HepG2 (cell line): Measurements from ENCODE around the gene ADAMTS4. TPM values are rescaled to one million over a fixed set of nuclear protein-coding genes. Genes with fewer than 3 reads are reported as not detected.

ENCODE experiments used
- BCL6 ChIP-seq: IDR thresholded peaks from 2 replicates; pipeline ENCODE4 v1.6.1; 2016; ENCODE audit warnings: missing genetic modification reagents, missing compliant biosample characterization
- HNF4A ChIP-seq: sonication (generic); formaldehyde crosslinking; IDR thresholded peaks from 2 replicates; pipeline ENCODE4 v1.4.0; 2020; ENCODE audit warnings: missing genetic modification reagents
- JDP2 ChIP-seq: sonication (generic); formaldehyde crosslinking; IDR thresholded peaks from 2 replicates; pipeline ENCODE4 v1.8.1; 2022; ENCODE audit warnings: missing genetic modification reagents, borderline replicate concordance
- MED1 ChIP-seq: sonication (generic); formaldehyde crosslinking; IDR thresholded peaks from 2 replicates; pipeline ENCODE4 v1.4.0; 2020; ENCODE audit warnings: missing genetic modification reagents
- POLR2AphosphoS2 ChIP-seq: IDR thresholded peaks from 2 replicates; pipeline ENCODE4 v1.6.1; 2011; ENCODE audit warnings: low read depth, low read length, improper control_type of control experiment
- SALL2 ChIP-seq: sonication (generic); formaldehyde crosslinking; IDR thresholded peaks from 2 replicates; pipeline ENCODE4 v1.8.1; 2023; ENCODE audit warnings: mild to moderate bottlenecking, missing genetic modification reagents, inconsistent platforms
- ZNF264 ChIP-seq: sonication (generic); formaldehyde crosslinking; IDR thresholded peaks from 2 replicates; pipeline ENCODE4 v1.4.0; 2020; ENCODE audit warnings: missing genetic modification reagents
- ZNF335 ChIP-seq: sonication (generic); formaldehyde crosslinking; IDR thresholded peaks from 2 replicates; pipeline ENCODE4 v1.4.0; 2020; ENCODE audit warnings: missing genetic modification reagents
- ZNF562 ChIP-seq: sonication (generic); formaldehyde crosslinking; IDR thresholded peaks from 2 replicates; pipeline ENCODE4 v1.8.0; 2022; ENCODE audit warnings: missing genetic modification reagents, borderline replicate concordance
- ZNF773 ChIP-seq: sonication (generic); formaldehyde crosslinking; IDR thresholded peaks from 2 replicates; pipeline ENCODE4 v1.4.0; 2020; ENCODE audit warnings: missing genetic modification reagents, borderline replicate concordance
- ZNF850 ChIP-seq: sonication (generic); formaldehyde crosslinking; conservative IDR thresholded peaks from 2 replicates; pipeline ENCODE4 v1.9.0; 2021; ENCODE audit warnings: mild to moderate bottlenecking, missing genetic modification reagents
- polyA plus RNA-seq, 8 experiments: library from polyadenylated mRNA; depleted of rRNA in 3 of 8; stranded (reverse) in 7 of 8; unstranded in 1 of 8; fragments of >200 nt; fragmentation: Illumina TruSeq in 4 of 8; extraction: Trizol in 4 of 8; gene quantifications; 2 replicates each; pipeline versions ENCODE4 v1.2.1 to v1.2.3, GENCODE V29; 2011 to 2016; ENCODE audit warnings: low read depth in 4 of 8, missing spikeins in 1 of 8, mixed read lengths in 1 of 8; ENCODE audit not compliant: insufficient read depth in 1 of 8
- total RNA-seq, 5 experiments: library from RNA; depleted of rRNA; stranded (reverse); fragments of >200 nt; fragmentation: Illumina TruSeq; extraction: Trizol; gene quantifications; 2 replicates each; pipeline ENCODE4 v1.2.3, GENCODE V29; 2016; ENCODE audit warnings: low read depth in 1 of 5
- TF ChIP-seq, protein P1 (sequence below): sonication (generic); formaldehyde crosslinking; IDR thresholded peaks from 2 replicates; pipeline ENCODE4 v1.4.0; 2020; ENCODE audit warnings: missing genetic modification reagents
- TF ChIP-seq, protein P2 (sequence below): sonication (generic); formaldehyde crosslinking; IDR thresholded peaks from 2 replicates; pipeline ENCODE4 v1.4.0; 2020; ENCODE audit warnings: mild to moderate bottlenecking, missing genetic modification reagents, borderline replicate concordance
- TF ChIP-seq, protein P3 (sequence below): sonication (generic); formaldehyde crosslinking; conservative IDR thresholded peaks from 2 replicates; pipeline ENCODE4 v1.8.0; 2022; ENCODE audit warnings: low read depth, missing genetic modification reagents
- TF ChIP-seq, protein P4 (sequence below): sonication (generic); formaldehyde crosslinking; IDR thresholded peaks from 2 replicates; pipeline ENCODE4 v1.4.0; 2020; ENCODE audit warnings: mild to moderate bottlenecking, missing genetic modification reagents

ADAMTS4 gene
- total and polyA plus RNA-seq, 2 of the 13 experiments (the other 11 are each of a cell fraction or from before 2014, with no cell fraction given): 0.51 to 1.7 TPM

DNA sequence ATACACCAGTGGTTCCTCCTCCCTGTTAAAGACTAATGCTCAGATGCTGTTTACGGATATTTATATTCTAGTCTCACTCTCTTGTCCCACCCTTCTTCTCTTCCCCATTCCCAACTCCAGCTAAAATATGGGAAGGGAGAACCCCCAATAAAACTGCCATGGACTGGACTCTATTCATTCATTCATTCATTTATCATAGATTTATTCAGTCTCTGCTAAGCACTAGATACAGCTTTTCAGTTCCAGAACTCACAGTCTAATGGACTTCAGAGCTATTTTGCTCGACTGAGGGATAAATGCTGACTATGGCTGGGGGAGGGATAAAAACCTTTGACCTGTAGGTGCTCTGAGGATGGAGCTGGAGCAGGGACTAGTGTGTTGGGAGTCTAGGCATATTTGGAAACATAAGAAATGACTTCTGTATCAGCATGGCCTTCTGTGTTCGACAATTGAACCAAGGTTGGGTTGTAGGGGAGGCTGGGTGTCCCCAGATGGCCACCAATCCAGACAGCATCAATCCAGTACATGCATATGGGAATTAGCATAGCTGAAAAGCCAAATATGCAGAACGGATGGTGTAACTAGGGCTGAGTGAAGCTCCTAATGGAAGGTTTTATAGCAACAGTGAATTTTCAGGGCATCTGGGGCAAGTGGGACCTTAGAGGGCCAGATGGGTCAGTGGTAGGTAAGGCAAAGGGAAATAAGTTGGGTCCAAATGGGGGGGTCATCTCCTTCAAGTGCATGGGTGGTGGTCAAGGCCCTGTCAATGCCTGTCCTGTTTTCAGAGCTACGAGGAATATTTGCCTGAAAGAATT lies 20.4 kb upstream of the ADAMTS4 start (continued):
- TF ChIP-seq, protein P1, sequence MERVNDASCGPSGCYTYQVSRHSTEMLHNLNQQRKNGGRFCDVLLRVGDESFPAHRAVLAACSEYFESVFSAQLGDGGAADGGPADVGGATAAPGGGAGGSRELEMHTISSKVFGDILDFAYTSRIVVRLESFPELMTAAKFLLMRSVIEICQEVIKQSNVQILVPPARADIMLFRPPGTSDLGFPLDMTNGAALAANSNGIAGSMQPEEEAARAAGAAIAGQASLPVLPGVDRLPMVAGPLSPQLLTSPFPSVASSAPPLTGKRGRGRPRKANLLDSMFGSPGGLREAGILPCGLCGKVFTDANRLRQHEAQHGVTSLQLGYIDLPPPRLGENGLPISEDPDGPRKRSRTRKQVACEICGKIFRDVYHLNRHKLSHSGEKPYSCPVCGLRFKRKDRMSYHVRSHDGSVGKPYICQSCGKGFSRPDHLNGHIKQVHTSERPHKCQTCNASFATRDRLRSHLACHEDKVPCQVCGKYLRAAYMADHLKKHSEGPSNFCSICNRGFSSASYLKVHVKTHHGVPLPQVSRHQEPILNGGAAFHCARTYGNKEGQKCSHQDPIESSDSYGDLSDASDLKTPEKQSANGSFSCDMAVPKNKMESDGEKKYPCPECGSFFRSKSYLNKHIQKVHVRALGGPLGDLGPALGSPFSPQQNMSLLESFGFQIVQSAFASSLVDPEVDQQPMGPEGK: peak; percentile 2
- TF ChIP-seq, protein P2, sequence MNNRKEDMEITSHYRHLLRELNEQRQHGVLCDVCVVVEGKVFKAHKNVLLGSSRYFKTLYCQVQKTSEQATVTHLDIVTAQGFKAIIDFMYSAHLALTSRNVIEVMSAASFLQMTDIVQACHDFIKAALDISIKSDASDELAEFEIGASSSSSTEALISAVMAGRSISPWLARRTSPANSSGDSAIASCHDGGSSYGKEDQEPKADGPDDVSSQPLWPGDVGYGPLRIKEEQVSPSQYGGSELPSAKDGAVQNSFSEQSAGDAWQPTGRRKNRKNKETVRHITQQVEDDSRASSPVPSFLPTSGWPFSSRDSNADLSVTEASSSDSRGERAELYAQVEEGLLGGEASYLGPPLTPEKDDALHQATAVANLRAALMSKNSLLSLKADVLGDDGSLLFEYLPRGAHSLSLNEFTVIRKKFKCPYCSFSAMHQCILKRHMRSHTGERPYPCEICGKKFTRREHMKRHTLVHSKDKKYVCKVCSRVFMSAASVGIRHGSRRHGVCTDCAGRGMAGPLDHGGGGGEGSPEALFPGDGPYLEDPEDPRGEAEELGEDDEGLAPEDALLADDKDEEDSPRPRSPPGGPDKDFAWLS: 0 out of 2 replicates have a peak, but pooled peaks have one; percentile 36
- TF ChIP-seq, protein P3, sequence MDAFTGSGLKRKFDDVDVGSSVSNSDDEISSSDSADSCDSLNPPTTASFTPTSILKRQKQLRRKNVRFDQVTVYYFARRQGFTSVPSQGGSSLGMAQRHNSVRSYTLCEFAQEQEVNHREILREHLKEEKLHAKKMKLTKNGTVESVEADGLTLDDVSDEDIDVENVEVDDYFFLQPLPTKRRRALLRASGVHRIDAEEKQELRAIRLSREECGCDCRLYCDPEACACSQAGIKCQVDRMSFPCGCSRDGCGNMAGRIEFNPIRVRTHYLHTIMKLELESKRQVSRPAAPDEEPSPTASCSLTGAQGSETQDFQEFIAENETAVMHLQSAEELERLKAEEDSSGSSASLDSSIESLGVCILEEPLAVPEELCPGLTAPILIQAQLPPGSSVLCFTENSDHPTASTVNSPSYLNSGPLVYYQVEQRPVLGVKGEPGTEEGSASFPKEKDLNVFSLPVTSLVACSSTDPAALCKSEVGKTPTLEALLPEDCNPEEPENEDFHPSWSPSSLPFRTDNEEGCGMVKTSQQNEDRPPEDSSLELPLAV: no peak
- 0 out of 2 replicates have a peak, but pooled peaks have one; percentile 69 for TF ChIP-seq ZNF562 (CRISPR knock-in tag)
- TF ChIP-seq, protein P4, sequence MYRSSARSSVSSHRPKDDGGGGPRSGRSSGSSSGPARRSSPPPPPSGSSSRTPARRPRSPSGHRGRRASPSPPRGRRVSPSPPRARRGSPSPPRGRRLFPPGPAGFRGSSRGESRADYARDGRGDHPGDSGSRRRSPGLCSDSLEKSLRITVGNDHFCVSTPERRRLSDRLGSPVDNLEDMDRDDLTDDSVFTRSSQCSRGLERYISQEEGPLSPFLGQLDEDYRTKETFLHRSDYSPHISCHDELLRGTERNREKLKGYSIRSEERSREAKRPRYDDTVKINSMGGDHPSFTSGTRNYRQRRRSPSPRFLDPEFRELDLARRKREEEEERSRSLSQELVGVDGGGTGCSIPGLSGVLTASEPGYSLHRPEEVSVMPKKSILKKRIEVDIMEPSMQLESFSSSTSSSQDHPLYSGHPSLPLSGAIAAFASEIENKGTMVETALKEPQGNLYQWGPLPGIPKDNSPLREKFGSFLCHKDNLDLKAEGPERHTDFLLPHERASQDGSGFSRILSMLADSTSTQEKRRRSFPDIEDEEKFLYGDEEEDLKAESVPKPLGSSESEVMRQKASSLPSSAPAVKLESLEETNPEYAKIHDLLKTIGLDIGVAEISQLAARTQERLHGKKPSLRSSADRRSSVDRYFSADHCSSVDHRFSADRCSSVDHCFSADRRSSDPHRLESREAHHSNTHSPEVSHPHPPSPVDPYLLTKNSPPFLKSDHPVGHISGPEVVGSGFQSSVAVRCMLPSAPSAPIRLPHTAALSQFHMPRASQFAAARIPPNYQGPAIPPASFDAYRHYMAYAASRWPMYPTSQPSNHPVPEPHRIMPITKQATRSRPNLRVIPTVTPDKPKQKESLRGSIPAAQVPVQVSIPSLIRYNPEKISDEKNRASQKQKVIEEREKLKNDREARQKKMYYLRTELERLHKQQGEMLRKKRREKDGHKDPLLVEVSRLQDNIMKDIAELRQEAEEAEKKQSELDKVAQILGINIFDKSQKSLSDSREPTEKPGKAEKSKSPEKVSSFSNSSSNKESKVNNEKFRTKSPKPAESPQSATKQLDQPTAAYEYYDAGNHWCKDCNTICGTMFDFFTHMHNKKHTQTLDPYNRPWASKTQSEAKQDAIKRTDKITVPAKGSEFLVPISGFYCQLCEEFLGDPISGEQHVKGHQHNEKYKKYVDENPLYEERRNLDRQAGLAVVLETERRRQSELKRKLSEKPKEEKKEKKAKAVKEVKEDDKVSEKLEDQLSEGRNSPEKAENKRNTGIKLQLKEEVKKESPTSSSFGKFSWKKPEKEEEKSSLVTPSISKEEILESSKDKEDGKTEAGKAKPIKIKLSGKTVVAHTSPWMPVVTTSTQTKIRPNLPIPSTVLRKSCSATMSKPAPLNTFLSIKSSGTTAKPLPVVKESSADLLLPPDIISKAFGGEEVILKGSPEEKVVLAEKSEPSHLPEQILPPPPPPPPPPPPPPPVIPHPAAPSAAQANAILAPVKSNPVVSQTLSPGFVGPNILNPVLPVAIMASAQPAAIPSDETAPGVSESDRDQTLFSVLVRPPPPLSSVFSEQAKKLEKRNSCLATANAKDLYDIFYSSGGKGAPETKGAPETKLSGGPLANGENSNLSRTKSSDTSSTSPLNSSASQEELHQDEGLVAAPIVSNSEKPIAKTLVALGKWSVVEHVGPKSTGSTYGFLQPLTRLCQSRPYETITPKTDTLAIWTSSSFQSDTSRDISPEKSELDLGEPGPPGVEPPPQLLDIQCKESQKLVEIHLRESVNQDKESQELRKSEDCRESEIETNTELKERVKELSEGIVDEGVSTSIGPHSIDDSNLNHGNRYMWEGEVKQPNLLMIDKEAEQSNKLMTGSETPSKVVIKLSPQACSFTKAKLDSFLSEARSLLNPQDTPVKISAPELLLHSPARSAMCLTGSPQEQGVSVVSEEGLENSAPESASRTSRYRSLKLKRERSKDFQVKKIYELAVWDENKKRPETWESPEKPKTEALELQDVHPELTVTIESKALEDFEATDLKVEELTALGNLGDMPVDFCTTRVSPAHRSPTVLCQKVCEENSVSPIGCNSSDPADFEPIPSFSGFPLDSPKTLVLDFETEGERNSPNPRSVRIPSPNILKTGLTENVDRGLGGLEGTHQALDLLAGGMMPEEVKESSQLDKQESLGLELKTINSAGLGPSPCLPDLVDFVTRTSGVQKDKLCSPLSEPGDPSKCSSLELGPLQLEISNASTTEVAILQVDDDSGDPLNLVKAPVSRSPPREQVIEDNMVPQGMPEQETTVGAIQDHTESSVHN (CRISPR knock-in tag): no peak
- TF ChIP-seq HNF4A (CRISPR knock-in tag): peak; percentile 31; the same call in 1 of the 2 replicates
- TF ChIP-seq POLR2AphosphoS2: no peak
- TF ChIP-seq ZNF773 (CRISPR knock-in tag): no peak
- no peak for TF ChIP-seq BCL6 (CRISPR knock-in tag)
- no peak for TF ChIP-seq ZNF850 (CRISPR knock-in tag)
- 0 out of 2 replicates have a peak, but pooled peaks have one; percentile 42 for TF ChIP-seq ZNF264 (CRISPR knock-in tag)
- 0 out of 2 replicates have a peak, but pooled peaks have one; percentile 41 for TF ChIP-seq SALL2
- TF ChIP-seq ZNF335 (CRISPR knock-in tag): no peak
- peak; percentile 10; the same call in 1 of the 2 replicates for TF ChIP-seq JDP2 (CRISPR knock-in tag)
- TF ChIP-seq MED1 (CRISPR knock-in tag): peak; percentile 6; the same call in 1 of the 2 replicates
